Tibial nerve (tissue), 3 donors: Measurements from ENCODE around the gene MAP4K3.

Experiments
- POLR2A ChIP-seq, 2 donors: fragments of 450-650 bp; IDR thresholded peaks; one replicate each; pipeline ENCODE4 v1.6.1; 2017; ENCODE audit warnings: antibody characterized with exemption in 2 of 2, mild to moderate bottlenecking in 2 of 2, moderate library complexity in 2 of 2
- TF ChIP-seq, protein P1 (sequence below), 5 experiments: fragments of 200-600 bp in 3 of 5; fragments of 450-650 bp in 2 of 5; sonication (generic) in 3 of 5; IDR thresholded peaks; one replicate each; pipeline ENCODE4 v1.5.1; 2016 to 2019; ENCODE audit warnings: antibody characterized with exemption in 5 of 5, mild to moderate bottlenecking in 3 of 5, moderate library complexity in 2 of 5

DNA sequence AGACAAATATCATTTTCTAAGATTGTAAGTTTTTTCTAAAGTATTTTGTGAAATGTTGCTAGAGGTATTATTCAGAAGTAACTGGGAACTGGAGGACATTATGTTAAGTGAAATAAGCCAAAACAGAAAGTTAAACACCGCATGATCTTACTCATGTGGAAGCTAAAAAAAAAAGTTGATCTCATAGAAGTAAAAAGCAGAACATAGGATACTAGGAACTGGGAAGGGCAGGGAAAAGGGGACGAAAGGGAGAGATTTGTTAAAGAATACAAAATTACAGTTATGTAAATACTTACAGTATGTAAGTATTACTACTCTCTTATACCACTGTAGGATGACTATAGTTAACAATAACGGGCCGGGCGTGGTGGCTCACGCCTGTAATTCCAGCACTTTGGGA is 146.7 kb downstream of the MAP4K3 start:
- TF ChIP-seq, protein P1, sequence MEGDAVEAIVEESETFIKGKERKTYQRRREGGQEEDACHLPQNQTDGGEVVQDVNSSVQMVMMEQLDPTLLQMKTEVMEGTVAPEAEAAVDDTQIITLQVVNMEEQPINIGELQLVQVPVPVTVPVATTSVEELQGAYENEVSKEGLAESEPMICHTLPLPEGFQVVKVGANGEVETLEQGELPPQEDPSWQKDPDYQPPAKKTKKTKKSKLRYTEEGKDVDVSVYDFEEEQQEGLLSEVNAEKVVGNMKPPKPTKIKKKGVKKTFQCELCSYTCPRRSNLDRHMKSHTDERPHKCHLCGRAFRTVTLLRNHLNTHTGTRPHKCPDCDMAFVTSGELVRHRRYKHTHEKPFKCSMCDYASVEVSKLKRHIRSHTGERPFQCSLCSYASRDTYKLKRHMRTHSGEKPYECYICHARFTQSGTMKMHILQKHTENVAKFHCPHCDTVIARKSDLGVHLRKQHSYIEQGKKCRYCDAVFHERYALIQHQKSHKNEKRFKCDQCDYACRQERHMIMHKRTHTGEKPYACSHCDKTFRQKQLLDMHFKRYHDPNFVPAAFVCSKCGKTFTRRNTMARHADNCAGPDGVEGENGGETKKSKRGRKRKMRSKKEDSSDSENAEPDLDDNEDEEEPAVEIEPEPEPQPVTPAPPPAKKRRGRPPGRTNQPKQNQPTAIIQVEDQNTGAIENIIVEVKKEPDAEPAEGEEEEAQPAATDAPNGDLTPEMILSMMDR (IDR thresholded peaks at IDR 0.05), result no peak
- no peak for TF ChIP-seq POLR2A (IDR thresholded peaks at IDR 0.05)
